MCF 10A (cell line): ENCODE measurements around the gene MBOAT7. TPM values are rescaled to one million over a fixed set of nuclear protein-coding genes. Genes with fewer than 3 reads are reported as not detected.
A peak's percentile ranks its signal among the peaks of the same experiment; 100 is the strongest.

Experiments used
- BruUV-seq: library from RNA; stranded (reverse); fragments of 400-500 nt; replicated peaks from 2 replicates; lab custom pipeline; 2021; lab: Mats Ljungman, UMichigan
- CTCF ChIA-PET: fragments of 300-600 bp; sonication (Branson Sonifier 250); formaldehyde crosslinking; extraction: SDS; loops from one replicate; lab custom pipeline; 2021; ENCODE audit warnings: antibody characterized with exemption, inconsistent platforms; lab: Yijun Ruan, JAX
- POLR2A ChIA-PET: fragments of 300-600, 350-650 bp; sonication (Branson Sonifier 250); formaldehyde crosslinking; extraction: SDS; loops from one replicate; lab custom pipeline; 2020; ENCODE audit warnings: antibody characterized with exemption, inconsistent platforms; lab: Yijun Ruan, JAX
- DNase-seq: peaks from one replicate; pipeline ENCODE4 v3.0.0-alpha.2; 2018; ENCODE audit not compliant: unreplicated experiment
- H3K27ac Mint-ChIP-seq: one replicate; pipeline ENCODE4 v1.8.0; 2022; ENCODE audit warnings: mild to moderate bottlenecking, low read depth, mixed read lengths; ENCODE audit not compliant: unreplicated experiment
- H3K27me3 Mint-ChIP-seq: one replicate; pipeline ENCODE4 v1.8.0; 2022; ENCODE audit warnings: mixed read lengths; ENCODE audit not compliant: insufficient read depth, unreplicated experiment
- H3K36me3 Mint-ChIP-seq: one replicate; pipeline ENCODE4 v1.8.0; 2022; ENCODE audit warnings: mild to moderate bottlenecking, moderate library complexity, mixed read lengths; ENCODE audit not compliant: insufficient read depth, unreplicated experiment
- H3K4me1 Mint-ChIP-seq: one replicate; pipeline ENCODE4 v1.8.0; 2022; ENCODE audit warnings: mixed read lengths; ENCODE audit not compliant: insufficient read depth, unreplicated experiment
- H3K4me3 Mint-ChIP-seq: one replicate; pipeline ENCODE4 v1.8.0; 2022; ENCODE audit warnings: mild to moderate bottlenecking, moderate library complexity, mixed read lengths; ENCODE audit not compliant: unreplicated experiment
- H3K9me3 Mint-ChIP-seq: one replicate; pipeline ENCODE4 v1.8.0; 2022; ENCODE audit warnings: mixed read lengths; ENCODE audit not compliant: unreplicated experiment
- CTCF ChIP-seq: fragments of 200-600 bp; IDR thresholded peaks from one replicate; pipeline ENCODE4 v1.8.0; 2022; ENCODE audit warnings: antibody characterized with exemption, mild to moderate bottlenecking; ENCODE audit not compliant: unreplicated experiment
- intact Hi-C: fragments of 100-400 bp; cut with micrococcal nuclease; formaldehyde crosslinking; loops from 2 replicates; pipeline ENCODE4 v1.14.1; 2022
- total RNA-seq: library from RNA; stranded (reverse); gene quantifications from 2 replicates; pipeline ENCODE4 v1.2.3, GENCODE V29; 2022

MBOAT7 gene
- total RNA-seq, 1 experiment from 2014 or later, result 43.8 TPM

- H3K27ac Mint-ChIP-seq, result no peak overlapping the region
- intact Hi-C loops, result no loop called here
- H3K9me3 Mint-ChIP-seq, result no peaks in the 10 kb centered on the region
- CTCF ChIA-PET, result interaction anchor here (0.6 to 2.0 kb wide), 19 partner anchors 9 to 222 kb away, joined by 3 to 15 read pairs (median 4); partner anchors contain the start of genes CNOT3 and LENG1
- no TSS peak for BruUV-seq
- H3K36me3 Mint-ChIP-seq, result peaks cover 14% of the 10 kb centered on the region
- DNase-seq, result no peak
- no peak overlapping the region for H3K4me3 Mint-ChIP-seq
- no peaks in the 10 kb centered on the region for H3K27me3 Mint-ChIP-seq
- TF ChIP-seq CTCF, result no peak
- POLR2A ChIA-PET, result interaction anchor here (0.7 to 1.0 kb wide), 2 partner anchors 21 to 41 kb away, joined by 4 read pairs; partner anchors contain the start of gene TSEN34
- peaks cover 6% of the 10 kb centered on the region for H3K4me1 Mint-ChIP-seq
Observed at GRCh38 chr19:54169149-54169740, 20.1 kb downstream of the MBOAT7 start.

GRCh38 chr19:54168174-54168917, 21.0 kb downstream of the MBOAT7 start:
- peaks cover 14% of the 10 kb centered on the region for H3K36me3 Mint-ChIP-seq
- peak; percentile 86 for DNase-seq
- intact Hi-C loops, result loop anchor here (1.0 kb wide), 1 partner anchor 63 kb away; no protein-coding TSS in a partner anchor
- POLR2A ChIA-PET, result interaction anchor here (0.7 to 1.0 kb wide), 2 partner anchors 22 to 41 kb away, joined by 4 read pairs; partner anchors contain the start of gene TSEN34
- no TSS peak for BruUV-seq
- no peak overlapping the region for H3K27ac Mint-ChIP-seq
- no peaks in the 10 kb centered on the region for H3K27me3 Mint-ChIP-seq
- H3K4me3 Mint-ChIP-seq, result no peak overlapping the region
- no peaks in the 10 kb centered on the region for H3K9me3 Mint-ChIP-seq
- peak; percentile 82 for TF ChIP-seq CTCF
- CTCF ChIA-PET, result interaction anchor here (0.6 to 2.0 kb wide), 20 partner anchors 9 to 223 kb away, joined by 3 to 15 read pairs (median 4); partner anchors contain the start of genes CNOT3, LENG1 and MBOAT7
- peaks cover 6% of the 10 kb centered on the region for H3K4me1 Mint-ChIP-seq

- no peak overlapping the region for H3K4me3 Mint-ChIP-seq
- DNase-seq, result no peak
- intact Hi-C loops, result no loop called here
- H3K27me3 Mint-ChIP-seq, result no peaks in the 10 kb centered on the region
- CTCF ChIA-PET, result interaction anchor here (0.6 to 1.8 kb wide), 3 partner anchors 8 to 226 kb away, joined by 3 to 4 read pairs (median 4); partner anchors contain the start of gene TMC4
- no peak overlapping the region for H3K27ac Mint-ChIP-seq
- POLR2A ChIA-PET, result interaction anchor here (1.1 kb wide), 1 partner anchor 26 kb away, joined by 3 read pairs; the partner anchor contains the start of gene TSEN34
- TF ChIP-seq CTCF, result no peak
- no peaks in the 10 kb centered on the region for H3K9me3 Mint-ChIP-seq
- H3K4me1 Mint-ChIP-seq, result peaks cover 19% of the 10 kb centered on the region
- H3K36me3 Mint-ChIP-seq, result peaks cover 4% of the 10 kb centered on the region
- no TSS peak for BruUV-seq
Observed at GRCh38 chr19:54165222-54165621, 24.2 kb downstream of the MBOAT7 start.
